Activated gamma-delta T cell (primary cell): ENCODE measurements around the gene ZNF32.

Experiments used
- DNase-seq: peaks from one replicate; lab custom pipeline; 2025; lab: John Stamatoyannopoulos, UW
- total RNA-seq, 2 donors: gene quantifications; one replicate each; lab custom pipeline; 2026; lab: John Stamatoyannopoulos, UW

Gene ZNF32, protein sequence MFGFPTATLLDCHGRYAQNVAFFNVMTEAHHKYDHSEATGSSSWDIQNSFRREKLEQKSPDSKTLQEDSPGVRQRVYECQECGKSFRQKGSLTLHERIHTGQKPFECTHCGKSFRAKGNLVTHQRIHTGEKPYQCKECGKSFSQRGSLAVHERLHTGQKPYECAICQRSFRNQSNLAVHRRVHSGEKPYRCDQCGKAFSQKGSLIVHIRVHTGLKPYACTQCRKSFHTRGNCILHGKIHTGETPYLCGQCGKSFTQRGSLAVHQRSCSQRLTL
- total RNA-seq, result 40.7 to 42.0 reads per million in 2 donors

DNA sequence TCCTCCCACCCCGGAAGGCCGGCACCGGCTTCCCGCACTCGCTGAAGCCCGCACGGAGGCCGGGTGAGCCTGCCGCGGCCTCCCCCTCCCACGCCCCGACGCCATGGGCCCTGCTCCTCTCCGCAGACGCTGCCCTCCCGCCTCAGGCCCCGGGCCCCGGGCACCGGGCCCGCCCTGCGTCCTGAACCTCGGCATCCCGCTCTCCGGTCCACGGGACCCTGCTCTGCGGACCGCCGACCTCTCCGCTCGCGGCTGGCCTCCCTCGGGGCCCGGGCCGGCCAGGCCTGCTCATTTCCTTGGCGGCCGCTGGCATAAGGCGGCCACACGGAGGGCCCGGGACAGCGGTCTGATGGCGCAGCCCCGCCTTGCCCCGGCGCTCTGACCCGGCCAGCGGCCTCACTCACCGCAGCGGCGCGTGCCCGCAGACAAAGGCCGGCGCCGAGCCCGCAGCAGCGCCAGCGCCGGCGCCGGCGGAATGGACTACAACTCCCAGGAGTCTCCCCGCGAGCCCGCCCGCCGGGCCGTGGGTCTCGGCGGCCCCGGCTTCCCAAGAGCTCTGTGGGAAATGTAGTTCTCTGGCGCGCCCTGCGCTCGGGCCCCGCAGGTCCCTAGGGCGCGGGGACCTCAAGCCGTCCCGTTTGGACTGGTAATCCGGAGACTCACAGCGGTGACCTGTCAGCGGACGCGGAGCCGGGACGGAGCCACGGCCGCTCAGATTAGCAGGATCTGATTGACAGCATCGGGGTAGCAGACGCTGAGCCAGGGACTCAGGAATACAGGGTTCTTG lies at the start of gene ZNF32:
Gene ZNF32, minus strand, starts transcription at position 484 of the 787 bp plus-strand sequence. CDS start 2,748 bp downstream, outside the sequence.
- peak; percentile 65 for DNase-seq

DNA sequence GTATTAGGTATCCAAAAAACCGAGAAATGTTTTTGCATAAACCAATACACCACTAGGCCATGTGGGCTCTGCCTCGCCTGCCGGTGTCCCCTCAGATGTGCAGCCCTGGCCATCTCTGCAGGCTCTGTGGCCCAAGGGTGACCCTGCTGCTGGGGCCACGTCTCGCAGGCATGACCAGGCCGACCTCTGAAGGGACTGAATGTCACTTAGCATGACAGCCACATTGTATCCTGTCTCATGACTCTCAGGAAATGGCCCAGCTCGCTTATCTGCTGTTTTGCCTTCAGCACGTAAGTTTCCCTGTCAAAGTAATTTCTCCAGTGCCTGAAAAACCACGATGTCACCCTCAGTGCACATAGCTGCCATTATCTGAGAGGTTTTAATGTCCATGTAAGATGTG lies 49.5 kb upstream of the ZNF32 start:
- no peak for DNase-seq

DNA sequence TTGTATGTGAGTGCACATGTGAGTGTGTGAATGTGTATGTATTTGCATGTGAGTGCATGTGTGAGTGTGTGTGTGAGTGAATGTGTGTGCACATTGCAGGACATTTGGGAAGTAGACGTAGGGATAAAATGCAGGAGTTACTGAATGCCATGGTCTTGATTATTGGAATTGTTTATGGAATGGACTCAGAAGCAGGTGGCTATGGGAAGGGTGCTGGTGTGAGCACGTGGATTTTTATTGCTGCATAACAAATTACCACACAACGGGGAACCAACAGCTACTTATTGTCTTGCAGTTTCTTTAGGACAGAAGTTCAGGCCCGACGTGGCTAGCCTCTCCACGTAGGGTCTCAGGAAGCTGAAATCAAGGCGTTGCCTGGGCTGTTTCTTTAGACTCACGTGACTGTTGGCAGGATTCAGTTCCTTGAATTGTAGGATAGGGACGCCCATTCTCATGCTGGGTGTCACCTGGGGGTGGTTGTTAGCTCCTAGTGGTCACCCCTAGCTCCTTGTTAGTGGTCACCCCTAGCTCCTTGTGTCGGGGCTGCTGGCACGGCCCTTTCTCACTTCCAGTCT lies 48.3 kb upstream of the ZNF32 start:
- DNase-seq, result no peak

DNA sequence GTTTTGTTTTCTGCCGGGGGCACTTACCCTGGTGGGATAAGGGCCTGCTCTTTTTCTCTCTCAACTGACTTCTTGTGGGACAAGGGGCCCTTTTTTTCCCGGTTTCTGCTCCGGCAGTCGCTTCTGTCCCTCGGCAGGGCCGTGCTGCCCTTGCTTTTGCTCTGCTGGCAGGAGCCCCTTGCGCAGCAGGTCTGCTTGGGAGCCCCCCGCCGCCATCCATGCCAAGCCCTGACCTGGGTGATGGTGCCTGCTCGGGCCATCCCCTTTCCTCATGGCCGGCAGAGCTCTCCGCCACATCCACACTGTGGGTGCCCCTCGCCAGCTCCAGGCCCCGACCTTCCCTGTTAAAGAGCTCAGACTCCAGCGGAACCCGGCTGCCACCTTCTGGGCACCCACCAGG lies 47.0 kb upstream of the ZNF32 start:
- no peak for DNase-seq

DNA sequence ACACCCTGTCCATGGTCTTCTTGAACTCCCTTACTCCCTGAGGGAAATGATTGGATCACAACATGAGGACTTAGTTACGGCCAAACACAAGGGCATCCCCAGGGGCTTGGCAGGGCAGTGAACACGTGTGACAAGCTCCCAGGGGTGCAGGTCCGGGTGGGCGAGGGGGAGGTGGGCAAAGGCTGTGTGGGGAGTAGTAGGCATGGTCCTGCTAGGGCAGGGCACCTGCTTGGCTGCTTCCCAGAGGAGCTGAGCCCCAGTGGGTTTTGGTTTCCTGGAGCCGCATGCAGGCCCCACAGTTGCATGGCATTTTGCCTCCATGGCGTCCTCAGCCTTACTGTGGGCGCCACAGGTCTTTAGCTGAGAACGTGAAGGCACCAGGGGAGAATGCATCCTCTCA lies 46.6 kb upstream of the ZNF32 start:
- no peak for DNase-seq

DNA sequence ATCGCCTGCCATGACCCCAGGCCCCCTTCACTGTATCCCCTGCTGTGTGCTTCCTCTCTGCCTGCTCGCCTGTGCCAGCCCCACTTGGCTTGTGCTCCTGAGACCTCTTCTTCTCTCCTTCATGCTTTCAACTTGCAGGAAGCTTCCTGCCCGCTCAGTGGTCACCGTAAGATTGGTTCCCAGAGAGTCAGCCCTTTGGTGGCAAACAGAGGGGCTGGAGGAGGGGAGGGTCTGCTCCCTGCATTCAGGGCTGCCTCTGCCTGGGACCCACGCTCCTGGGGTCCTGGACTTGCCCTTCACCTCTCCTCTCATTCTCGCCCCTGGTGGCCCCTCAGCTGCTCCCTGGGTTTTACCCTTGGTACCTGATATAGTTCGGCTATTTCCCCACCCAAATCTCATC lies 45.8 kb upstream of the ZNF32 start:
- DNase-seq, result no peak

DNA sequence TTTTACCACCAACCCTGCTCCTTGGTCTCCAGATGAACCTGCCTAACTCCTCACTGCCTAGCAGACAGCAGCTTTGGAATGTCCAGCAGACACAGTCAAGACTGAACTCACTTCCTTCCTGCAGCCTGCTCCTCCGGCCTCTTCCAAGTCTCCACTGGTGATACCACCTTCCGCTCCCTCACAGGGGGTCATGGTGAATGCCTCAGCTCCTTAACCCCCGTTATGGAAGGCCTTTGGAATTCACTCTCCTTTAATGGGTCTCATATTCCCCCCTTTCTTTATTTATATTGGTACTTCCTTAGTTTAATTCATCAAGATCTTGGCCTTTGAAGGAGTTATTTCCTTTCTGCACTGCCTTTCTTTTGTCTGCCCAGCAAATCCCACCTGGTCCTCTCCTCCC lies 44.9 kb upstream of the ZNF32 start:
- no peak for DNase-seq

DNA sequence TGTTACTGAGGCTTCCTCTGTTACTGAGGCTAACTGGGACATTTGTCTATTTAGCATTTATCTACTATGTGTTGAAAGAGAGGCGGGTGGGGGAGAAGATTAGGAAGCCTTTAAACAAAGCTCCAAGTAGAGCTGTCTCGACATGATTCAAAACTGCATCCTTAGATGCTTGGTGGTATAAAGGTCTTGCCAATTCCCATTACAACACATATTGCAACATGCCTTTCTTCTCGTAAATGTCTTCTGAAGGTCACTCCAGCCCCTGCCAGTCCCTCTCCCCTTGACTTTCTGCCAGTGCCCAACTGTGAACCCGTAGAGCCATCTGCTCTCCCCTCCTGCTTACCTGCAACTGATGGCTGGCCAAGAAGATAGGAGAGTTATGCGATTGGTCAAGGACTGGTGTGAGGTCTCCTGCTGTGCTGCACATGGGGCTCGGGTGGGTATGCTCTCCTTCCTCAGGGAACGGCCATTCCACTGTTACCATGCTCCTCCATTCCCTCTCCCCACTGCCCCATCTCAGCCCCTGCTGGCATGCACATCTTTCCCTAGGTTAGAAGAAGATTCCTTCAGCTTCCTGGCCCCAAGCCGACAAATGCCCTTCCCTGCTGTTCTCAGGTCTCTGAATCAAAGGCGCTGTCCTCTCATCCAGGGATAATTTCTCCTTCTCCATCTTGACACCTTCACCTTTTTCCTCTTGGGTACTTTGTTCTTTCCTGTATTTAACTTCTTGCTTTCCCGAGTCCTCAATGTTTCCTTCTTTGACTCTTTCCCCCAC lies 43.6 kb upstream of the ZNF32 start:
- DNase-seq, result no peak

DNA sequence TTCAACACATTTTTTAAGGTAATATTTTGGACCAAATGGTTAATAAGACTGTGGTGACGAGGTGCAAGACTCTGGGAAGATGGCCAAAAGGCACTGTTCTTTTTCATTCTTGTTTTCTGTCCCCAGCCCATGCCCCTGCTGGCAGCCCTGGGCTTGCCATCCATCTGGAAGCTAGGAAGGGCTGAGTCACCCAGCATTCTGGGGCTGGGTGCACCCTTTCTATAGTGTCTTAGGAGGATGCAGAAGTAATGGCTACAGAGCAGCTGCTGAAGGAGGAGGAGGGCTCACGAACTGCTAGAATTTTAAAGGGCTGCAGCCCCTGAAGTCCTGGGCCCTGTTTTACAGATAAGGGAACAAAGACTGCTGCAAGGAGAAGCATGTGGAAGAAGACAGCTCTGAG lies 42.8 kb upstream of the ZNF32 start:
- DNase-seq, result no peak

DNA sequence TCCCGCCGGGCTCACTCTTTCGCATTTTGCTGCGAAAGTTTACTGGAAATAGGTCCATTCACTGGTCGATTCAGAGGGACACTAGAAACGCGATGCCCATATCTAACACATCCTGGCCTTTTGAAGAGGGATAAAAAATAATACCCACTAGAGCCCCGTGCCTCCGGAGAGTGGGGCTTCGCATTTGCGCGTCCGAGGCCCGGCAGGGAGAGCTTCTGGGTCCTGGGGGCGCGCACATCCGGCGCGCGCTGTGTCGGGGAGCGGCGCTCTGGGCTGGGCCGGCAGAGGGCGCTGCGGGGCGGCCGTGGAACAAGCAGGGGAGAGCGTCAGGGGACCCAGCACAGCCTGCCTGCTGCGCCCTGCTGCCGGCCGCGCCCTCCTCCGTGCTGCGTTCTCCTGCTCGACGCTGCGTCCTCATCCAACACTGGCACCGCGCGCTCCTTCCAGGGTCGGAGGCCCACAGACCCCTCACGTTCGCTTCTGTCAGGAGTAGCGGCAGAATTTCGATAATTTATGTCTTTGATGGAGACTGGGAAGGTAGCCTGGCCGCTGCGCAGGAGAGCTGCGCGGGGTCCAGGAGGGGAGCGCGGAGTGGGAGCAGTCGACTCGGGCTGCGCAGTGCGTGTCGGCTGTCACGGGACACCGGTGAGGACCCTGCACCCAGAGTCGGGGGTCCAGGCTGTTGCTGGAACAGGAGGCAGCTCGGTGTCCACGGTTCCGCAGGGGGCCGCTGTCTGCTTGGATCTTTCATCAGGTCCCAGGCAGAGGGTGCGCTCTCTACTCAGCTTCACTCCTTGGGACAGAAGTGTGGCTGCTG lies 41.5 kb upstream of the ZNF32 start:
- peak; percentile 66 for DNase-seq

DNA sequence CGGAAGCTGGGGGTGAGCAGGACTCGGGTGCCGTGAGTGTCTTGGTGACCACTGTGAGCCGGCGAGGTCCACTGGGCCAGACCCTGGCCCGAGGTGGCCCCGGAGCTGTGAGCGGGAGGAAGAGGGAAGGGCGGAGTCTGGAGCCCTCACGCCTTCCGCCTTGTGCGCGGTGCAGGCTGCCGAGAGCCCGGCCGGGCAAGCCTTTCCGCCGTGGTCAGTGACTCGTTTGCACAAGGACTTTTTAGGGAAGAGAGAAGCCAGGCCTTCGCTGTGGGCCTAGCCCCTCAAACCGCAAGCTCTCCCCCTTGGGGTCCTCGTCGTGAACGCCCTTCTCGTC lies 40.9 kb upstream of the ZNF32 start:
- no peak for DNase-seq

DNA sequence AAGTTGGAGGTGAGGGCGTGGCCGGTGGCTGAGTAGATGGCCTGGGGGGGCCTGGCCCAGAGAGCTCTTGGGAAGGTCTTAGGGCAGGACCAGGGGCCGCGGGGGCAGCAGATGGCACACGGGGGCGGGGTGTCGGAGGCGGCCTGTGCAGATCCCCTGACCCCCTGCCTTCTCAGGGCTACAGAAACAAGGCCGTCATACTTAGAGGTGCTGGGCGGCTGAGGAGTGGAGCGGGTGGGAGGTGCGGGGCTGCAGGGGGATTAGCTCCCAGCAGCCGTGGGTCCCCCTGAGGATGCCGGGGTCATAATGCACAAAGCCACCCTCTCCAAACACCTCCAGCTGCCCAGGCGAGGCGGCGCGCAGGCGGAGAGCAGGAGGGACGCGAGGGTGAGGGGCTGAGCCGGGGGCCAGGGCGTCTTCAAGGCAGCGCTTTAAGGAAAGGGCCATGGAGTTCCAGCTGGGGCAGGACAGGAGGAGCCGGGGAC lies 40.4 kb upstream of the ZNF32 start:
- DNase-seq, result no peak

DNA sequence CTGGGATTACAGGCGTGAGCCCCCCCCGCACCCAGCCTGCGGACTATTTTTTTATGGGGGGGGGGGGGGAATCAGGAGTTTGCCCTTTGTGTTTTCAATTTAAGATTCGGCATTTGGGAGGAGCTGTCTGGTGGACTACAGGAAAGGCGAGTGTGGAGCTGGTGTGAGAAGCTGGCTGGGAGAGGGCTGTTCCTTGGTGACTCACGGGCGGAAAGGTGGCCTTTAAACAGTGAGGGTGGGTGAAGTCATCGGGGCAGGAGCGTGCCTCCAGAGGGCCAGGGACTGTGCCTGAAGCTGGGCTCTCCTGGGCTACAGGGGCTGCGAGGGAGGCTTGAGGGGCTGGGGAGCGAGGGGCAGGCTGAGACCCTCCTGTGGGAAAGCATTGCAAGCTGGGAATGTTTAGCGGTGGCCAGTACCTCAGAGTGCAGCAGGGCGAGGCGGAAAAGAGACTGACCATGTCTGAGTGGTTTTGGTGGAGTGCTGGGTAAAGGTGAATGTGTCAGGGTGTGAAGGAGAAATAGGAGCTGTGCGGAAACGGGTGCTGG lies 39.7 kb upstream of the ZNF32 start:
- no peak for DNase-seq

DNA sequence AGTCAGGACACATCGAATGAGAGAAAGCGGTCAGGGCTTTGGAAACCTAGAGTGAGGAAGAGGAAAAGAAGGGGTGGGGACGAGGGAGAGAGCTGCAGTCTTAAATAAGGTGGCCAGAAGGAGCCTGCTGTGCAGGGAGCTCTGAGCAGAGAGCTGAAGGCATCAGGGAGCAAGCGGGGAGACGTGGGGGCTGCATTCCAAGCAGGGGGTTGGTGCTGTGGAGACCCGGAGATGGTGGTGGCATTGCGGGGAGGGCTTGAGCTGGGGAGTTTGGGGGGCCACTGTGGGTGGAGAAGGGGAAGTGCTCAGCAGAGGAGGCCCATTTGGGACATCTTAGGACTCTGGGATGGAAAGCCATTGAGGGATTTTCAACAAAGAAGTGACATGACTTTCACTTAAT lies 38.7 kb upstream of the ZNF32 start:
- DNase-seq, result no peak

DNA sequence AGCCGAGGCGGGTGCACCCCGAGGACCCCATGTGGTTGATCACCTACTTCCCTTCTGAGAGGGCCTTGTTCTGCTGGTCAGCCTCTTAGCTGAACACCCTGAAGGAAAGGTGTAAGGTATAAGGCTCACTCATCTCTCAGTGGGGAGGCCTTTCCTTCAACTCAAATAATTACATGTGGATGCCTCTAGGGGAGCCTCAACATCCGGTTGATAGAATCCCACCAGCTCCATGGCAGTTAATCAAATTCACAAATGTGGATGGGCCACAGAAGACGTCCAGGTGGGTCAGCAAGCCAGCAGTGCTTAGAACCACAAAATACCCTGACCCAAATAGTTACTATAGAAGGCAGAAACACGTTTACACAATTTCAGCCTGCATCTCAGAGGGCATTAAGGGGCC lies 37.7 kb upstream of the ZNF32 start:
- DNase-seq, result no peak

DNA sequence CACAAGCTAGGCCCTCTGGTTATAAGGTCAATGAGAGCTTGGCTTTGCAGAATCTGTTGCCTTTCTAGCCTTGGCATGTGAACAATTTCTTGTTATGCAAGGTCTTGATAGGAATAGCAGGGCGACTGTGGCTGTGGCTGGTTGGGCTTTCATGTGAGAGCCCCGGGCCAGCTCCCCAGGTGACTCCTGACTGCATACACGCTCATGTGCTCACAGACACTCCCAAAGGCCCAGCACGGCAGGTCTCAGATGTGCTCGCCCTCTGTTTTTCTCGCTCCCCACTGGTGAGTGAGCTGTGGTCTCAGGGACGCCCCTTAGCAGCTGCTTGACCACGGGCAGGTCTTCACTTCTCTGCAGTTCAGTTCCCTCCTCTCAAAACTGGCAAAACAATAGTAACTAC lies 37.1 kb upstream of the ZNF32 start:
- DNase-seq, result no peak

DNA sequence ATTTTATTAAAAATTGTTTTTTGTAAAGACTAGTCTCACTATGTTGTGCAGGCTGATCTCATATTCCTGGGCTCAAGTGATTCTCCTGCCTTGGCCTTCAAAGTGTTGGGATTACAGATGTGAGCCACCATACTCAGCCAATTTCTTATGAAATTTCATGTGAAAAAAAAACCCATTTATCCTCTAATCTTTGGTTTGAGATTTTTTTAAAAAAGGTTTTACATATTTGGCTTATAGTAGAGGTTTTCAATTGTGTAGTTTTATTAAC lies 35.5 kb upstream of the ZNF32 start:
- no peak for DNase-seq

DNA sequence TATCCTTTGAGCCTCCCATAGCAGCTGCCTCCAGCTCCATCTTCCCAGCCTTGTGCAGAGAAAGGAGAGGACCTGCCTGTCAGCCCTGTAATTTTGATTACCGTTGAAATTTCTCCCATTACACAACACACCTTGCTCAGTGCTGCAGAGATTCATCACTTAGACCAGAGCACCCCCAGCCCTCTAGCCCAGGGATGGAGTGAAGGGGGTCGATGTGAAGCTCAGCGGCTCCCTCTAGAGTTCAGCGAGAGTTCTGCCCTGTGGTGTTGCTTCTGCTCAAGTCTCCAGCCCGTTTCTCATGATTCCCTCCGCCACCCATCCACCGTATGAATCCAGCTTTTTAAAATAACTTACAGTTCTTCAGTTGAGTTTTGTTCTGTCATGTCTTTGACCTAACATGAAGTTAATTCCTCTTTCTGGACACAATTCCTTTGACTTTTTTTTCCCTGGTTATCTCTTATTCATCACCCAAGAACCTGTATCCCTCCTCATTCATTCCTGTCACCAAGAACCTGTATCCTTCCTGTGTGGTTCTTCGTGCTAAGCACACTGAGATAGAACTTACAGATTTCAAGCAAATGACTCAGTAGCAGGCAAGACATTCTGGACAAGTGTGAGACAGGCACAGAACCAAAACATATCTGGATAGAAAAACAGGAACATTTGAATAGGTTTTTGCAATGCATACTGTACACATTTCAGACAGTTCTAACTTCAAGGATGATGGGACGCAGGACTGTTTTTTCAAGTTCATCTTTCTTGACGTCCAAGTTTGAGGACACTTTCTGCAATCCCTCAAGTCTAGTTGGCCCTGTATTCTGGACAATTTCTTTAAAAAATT lies 35.0 kb upstream of the ZNF32 start:
- DNase-seq, result no peak

DNA sequence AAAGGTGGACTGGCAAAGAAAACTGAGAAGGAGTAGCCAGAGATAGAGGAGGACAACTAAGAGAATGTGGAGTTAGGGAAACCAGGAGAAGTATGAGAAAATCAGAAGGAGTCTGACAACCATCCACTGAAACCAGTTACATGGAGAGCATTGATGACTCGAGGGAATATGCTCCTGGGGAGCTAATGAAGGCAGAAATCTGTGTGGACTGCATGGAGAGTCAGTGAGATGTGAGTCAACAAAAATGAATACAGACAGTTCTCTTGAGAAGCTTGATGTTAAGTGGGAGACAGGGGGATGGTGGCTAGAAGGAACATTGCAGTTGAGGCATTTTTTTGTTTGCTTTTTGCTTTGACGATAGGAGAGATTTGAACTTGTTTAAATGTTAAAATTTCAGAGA lies 34.3 kb upstream of the ZNF32 start:
- DNase-seq, result no peak

DNA sequence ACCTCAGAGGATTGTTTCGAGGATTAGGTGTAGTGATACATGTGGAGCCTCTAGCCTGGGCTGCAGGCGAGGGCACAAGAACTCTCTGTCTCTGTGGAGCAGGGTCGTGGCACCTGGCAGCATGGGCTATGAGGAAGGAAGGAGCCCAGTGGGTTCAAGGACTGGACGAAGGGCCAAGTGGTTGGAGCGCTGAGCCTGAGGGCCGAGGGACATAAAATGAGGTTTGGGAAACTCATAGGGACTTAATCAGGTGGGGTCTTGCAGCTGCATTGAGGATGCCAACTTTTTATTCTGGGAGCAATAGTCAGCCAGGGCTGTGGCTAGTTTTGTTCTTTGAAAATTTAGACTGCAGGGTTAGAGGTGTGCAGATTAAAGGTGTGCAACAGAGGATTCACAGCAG lies 33.0 kb upstream of the ZNF32 start:
- DNase-seq, result no peak

DNA sequence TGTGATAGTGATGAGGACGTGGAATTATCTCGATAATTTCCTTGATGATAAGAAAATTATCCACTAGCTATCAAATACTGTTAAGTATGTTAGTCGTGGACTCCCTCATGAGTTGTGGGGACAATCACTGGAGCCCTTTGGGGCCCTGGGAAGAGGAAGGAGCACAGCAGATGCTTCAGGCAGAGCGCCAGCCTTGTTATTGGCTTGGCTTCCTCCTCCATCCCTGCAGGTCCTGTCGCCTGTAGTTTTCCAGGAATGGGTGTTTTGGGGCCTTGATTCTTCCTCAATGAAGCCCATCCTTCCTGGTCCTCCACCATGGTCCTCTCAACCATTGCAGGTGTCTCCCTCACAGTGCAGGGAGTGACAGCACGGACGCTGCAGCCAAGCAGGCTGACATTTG lies 32.5 kb upstream of the ZNF32 start:
- no peak for DNase-seq
